Stimulated activated CD4-positive, alpha-beta T cell treated with anti-CD3 and anti-CD28 coated beads, Interleukin-4, amount 100 ng/mL, for 48 hours (primary cell): Measurements from ENCODE around the gene OPA1.

Experiments
- DNase-seq, 2 donors: peaks; one replicate each; pipeline ENCODE4 v3.0.0-alpha.2; 2020; ENCODE audit warnings: low read depth in 2 of 2

Gene OPA1

DNA sequence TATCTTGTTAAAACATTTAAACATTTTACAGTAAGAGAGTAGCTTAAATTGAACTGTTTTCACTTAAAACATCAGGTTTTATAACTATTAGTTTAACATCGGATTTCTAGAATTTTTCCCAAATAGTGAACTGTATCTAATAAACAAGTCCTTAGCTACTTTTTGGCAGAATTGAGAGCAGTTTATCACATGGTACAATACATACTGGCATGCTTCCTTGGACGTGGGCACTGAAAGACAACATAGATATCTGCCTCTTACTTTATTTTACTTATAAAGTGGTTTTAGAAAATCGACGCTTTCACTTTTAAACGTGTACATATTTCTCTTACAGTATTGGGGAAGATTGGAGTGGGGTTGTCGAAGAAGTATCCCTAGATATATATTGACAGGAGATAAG, 52.8 kb downstream of the OPA1 start:
- no peak for DNase-seq

DNA sequence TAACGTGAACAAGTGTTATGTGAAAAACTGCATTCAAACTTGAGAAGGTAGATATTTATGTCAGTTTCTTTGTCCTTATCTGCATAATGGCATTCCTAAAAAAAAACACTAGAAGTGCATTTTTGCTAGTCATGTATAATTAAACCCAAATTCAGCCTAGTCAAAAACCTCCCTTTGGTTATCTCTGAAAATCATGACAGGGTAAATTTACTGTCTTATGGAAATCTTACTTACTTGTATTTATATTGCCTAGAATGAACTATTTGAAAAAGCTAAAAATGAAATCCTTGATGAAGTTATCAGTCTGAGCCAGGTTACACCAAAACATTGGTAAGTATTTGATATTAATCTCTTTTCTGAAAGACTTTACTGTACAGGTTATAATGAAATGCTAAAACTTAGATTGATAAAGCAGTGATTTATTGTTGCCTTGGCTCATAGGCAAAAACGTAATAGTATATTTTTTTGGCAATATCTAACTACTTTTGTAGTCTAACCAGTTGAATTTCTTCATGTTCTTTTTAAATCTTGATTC, 55.6 kb downstream of the OPA1 start:
- no peak for DNase-seq

DNA sequence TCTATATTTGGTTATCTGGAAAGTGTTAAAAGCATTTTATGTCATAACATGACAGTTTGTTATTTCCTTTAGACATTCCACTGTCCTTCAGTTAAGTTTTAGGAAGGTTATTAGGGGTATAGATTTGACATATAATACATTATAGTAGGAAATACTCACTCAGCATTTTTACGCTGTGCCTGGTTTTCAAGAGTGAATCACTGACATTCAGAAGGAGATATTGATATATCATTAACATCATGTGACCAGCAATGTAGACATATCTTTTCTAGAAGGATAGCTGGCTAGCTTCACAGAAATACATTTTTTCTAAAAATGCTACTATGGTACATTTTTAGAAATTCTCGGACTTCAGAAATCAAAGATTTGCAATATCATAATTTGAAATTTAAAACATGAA, 57.6 kb downstream of the OPA1 start:
- no peak for DNase-seq

- DNase-seq, result no peak
Measured at GRCh38 chr3:193655831-193656433, 62.9 kb downstream of the OPA1 start.

DNA sequence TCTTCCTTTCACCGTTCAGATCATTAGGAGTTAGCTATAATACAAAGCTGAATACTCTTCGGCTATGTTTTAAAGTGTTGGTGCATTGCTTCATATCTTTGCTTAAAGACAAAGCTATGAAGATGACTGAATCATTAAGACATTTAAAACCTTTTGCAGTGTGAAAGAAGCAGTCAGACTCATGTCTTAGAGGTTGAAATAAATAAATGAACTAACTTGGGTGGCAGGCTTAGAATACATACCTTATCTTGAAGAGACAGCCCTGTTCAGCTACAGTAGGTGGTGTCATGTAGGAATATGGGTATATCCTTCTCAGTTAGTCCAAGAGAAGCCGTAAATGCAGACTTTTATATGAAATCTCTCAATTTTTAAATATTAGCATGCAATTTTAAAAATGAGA, 63.4 kb downstream of the OPA1 start:
- no peak for DNase-seq

GRCh38 chr3:193656878-193657282, 63.9 kb downstream of the OPA1 start:
- DNase-seq, result no peak

GRCh38 chr3:193660171-193660570, 67.2 kb downstream of the OPA1 start:
- DNase-seq, result no peak

GRCh38 chr3:193660698-193661411, 67.8 kb downstream of the OPA1 start:
- no peak for DNase-seq

DNA sequence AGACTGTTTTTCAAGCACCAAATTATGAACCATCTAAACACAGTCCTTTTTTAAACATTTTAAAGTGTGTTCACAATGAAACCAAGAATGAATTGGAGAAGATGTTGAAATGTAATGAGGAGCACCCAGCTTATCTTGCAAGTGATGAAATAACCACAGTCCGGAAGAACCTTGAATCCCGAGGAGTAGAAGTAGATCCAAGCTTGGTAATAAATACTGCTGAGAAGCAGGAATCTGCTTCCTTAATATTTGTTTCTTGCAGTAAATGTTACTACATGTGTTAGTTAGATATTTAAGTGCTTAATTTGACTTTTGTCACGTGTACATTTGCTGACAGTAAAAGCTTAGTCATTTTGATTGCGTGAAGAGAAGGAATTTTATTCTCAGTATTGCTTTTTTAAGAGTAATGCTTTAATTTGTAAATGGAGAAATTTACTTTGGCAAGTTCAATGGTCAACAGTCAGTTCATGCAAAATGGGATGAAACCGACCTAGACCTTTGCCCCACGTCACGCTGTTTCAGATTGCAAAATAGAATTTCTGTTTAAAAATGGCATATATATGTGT, 69.8 kb downstream of the OPA1 start:
- no peak for DNase-seq

DNA sequence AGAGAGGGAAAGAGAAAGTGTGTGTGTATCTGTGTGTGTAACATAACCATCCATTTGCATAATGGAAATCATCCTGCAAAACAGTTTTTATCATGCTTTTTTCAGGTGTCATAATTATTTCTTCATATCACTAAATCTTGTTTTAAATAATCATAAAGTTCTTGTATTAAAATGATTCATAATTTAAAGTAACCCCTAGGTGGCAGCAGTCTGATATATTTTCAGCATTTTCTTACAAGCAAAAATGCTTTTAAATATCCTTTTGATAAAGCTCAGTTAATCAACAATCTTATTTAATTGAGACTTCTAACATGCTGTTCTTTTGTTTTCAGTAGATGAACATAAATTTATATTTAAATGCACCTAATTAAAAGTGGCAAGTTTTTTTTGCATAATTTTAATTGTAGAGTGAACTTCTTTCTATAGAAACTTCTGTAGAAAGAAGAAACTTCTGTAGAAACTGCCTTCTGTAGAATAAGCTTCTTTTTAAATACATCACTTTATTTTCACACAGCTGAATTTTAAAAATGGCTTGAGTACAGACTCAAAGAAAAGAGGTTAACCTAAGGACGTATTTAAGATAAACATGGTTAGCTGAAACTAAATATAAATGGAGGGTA, 72.5 kb downstream of the OPA1 start:
- DNase-seq, result no peak

DNA sequence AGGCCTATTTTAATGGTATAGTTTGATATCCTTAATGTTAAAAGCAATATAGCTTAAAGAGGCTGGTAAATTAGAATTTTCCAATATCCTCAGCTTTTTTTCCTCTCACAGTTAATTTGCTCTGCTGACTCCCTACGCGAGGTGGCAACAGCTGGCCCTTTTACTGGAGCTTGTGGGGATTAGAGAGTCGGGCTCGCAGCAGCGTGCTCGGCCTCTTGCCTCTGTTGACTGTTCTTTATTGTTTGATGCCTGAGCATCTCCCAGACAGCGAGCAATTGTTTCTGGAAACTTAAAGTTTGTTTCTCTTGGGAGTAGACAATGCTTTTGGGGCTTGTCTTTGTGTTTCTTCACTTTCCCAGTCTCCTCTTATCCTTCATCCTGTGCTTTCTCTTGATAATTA, 80.8 kb downstream of the OPA1 start:
- no peak for DNase-seq

DNA sequence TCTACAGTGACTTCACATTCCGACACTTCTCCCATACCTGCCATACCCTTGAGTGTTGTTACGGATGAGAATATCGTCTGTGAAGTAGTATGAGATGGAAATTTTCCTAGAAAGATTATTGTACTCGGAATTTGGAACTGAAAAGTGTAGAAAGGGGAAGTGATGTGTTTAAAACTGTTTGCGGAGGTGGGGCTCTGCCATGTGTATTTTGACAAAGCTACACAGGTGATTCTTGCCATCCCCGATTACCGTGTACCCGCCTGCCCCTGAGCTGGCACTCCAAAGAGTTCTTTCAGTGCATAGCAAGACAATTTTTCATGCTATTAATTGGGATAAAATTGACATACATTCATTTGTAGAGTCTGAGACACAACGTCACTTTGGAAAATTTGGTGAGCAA, 81.7 kb downstream of the OPA1 start:
- DNase-seq, result no peak

GRCh38 chr3:193677734-193678133, 84.7 kb downstream of the OPA1 start:
- DNase-seq, result no peak

- DNase-seq, result no peak
Measured at GRCh38 chr3:193680220-193680619, 87.2 kb downstream of the OPA1 start.

DNA sequence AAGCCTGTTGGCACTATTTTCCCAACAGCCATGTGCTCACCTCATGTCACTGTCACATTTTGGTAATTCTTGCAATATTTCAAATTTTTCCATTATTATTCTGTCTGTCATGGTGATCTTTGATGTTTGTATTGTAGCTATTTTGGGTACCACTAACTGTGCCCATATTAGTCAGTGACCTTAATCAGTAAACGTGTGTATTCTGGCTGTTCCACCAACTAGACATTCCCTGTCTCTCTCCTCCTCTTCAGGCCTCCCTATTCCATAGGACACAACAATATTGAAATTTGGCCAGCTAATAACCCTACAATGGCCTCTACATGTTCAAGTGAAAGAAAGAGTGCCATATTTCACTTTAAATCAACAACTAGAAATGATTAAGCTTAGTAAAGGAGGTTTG, 88.6 kb downstream of the OPA1 start:
- DNase-seq, result no peak

- no peak for DNase-seq
Measured at GRCh38 chr3:193686665-193687483, 93.9 kb downstream of the OPA1 start.

GRCh38 chr3:193688834-193689714, 96.1 kb downstream of the OPA1 start:
- DNase-seq, result no peak

GRCh38 chr3:193693774-193694173, 100.8 kb downstream of the OPA1 start:
- no peak for DNase-seq

DNA sequence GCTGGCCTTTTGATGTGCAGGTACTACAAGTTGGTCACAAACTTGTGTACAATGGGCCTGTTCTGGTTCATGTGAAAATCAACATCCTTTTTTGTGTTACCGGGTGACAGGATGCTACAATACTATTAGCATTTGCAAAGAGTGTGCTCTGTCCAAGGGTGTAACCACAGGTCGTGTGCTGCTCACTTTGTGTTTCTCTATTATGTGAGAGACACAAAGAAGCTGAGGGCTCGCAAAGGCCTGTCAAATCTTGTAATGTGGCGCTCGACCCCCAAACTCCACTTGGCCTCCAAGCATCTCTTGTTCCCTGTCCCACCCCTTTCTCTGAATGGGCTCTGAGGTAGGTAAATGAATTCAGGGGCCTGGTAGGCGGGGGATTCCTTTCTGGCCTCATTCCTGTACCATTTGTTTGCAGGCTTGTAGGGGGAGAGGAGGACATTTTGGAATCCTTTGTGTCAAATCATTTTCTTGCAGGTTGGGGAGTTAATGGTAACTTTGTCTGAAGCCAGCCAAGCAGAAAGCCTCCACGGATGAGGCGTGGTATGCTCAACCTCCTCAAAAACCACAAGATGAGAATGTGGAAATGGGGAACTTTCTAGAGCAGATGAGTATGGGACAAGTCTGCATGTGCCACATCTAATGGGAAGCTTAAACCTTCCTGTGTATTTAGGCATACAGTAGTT, 109.1 kb downstream of the OPA1 start:
- DNase-seq, result no peak

DNA sequence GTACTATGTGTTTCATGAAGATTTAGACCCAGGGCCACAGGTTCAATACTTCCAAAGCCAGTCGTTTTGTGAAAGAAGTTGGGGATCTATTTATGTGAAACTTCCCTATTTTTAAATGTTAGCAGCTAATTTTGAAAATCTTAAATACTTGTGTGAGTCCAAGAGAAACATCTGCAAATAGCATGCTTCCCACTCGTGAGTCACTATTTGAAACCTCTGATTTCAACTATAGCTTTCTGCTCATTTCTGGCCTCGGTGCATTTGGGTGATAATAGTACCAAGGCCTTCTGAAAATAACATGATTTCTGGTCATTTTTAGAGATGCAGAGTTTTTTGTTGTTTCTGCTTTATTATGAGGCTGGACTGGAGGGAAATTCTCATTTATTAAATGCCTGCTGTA, 110.0 kb downstream of the OPA1 start:
- no peak for DNase-seq
